ENCODE measurements around the gene NEB. TPM values are rescaled to one million over a fixed set of nuclear protein-coding genes. Genes with fewer than 3 reads are reported as not detected.
"Not testable (repeated sequence)": the region's sequence is repeated elsewhere in the genome, so short reads cannot be mapped to it uniquely, and the experiment has no call there.

Gene NEB
- total and polyA plus RNA-seq, 4 donors: 2.4 to 8.5 (median 7.1) TPM

DNA sequence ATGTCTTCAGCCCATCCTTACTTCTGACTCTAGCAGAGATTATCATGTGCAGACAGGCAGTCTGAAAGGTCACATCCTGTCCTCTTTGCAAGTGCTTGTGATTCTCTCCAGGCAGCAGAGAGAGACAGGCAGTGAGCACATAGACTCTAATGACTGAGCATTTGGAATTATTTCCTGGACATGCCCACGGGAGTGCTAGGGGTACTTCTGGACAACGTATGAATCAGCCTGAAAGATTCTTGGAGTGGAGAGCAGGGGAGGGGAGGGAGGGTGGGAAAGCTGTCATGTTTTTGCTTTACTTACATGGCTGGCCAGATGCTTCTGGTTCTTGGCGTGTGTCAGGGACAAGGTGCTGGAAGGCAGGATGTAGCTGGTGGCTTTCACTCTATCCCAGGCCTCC, 174.0 kb downstream of the NEB start:
- Histone ChIP-seq H3K9me3 (ENCODE audit: control insufficient read depth, insufficient read depth, low read length) (no peaks in the 10 kb centered on the region), H3K27me3 (ENCODE audit: control insufficient read depth, insufficient read depth, low read length) (no peaks in the 10 kb centered on the region), H3K4me1 (ENCODE audit: control insufficient read depth, insufficient read depth, low read length) (no peaks in the 10 kb centered on the region), H3K27ac (ENCODE audit: low read depth, low read length) (no peak overlapping the region), H3K36me3 (ENCODE audit: control insufficient read depth, insufficient read depth, low read length) (no peaks in the 10 kb centered on the region), H3K4me3 (ENCODE audit: low read depth, low read length) (no peak overlapping the region)
- DNase-seq (ENCODE audit: low read depth in 4 of 6, low spot score in 6 of 6): peak in 2 of 6 donors; percentile 8 to 57
- 35% methylated on average over 3 of the region's 3 CpGs for WGBS (ENCODE audit: insufficient coverage)

DNA sequence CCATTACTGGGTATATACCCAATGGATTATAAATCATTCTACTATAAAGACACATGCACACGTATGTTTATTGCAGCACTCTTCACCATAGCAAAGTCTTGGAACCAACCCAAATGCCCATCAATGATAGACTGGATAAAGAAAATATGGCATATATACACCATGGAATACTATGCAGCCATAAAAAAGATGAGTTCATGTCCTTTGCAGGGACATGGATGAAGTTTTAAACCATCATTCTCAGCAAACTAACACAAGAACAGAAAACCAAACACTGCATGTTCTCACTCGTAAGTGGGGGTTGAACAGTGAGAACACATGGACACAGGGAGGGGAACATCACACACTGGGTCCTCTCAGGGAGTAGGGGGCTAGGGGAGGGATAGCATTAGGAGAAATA, 174.8 kb downstream of the NEB start:
- WGBS (ENCODE audit: insufficient coverage): no CpG with 5 or more reads among the region's 2 CpGs
- H3K27me3 ChIP-seq (ENCODE audit: control insufficient read depth, insufficient read depth, low read length); H3K27ac ChIP-seq (ENCODE audit: low read depth, low read length): not testable (repeated sequence)

DNA sequence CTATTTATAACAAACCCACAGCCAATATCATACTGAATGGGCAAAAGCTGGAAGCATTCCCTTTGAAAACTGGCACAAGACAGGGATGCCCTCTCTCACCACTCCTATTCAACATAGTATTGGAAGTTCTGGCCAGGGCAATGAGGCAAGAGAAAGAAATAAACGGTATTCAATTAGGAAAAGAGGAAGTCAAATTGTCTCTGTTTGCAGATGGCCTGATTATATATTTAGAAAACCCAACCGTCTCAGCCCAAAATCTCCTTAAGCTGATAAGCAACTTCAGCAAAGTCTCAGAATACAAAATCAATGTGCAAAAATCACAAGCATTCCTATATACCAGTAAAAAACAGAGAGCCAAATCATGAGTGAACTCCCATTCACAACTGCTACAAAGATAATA, 176.4 kb downstream of the NEB start:
- H3K36me3 ChIP-seq (ENCODE audit: control insufficient read depth, insufficient read depth, low read length); H3K27me3 ChIP-seq (ENCODE audit: control insufficient read depth, insufficient read depth, low read length); DNase-seq (ENCODE audit: low read depth in 4 of 6, low spot score in 6 of 6); H3K27ac ChIP-seq (ENCODE audit: low read depth, low read length); H3K9me3 ChIP-seq (ENCODE audit: control insufficient read depth, insufficient read depth, low read length); H3K4me3 ChIP-seq (ENCODE audit: low read depth, low read length); H3K4me1 ChIP-seq (ENCODE audit: control insufficient read depth, insufficient read depth, low read length): not testable (repeated sequence)
- no CpG with 5 or more reads among the region's 2 CpGs for WGBS (ENCODE audit: insufficient coverage)

More for the DNA sequence above, 174.8 kb downstream of the NEB start:
- H3K36me3 ChIP-seq (ENCODE audit: control insufficient read depth, insufficient read depth, low read length); H3K4me1 ChIP-seq (ENCODE audit: control insufficient read depth, insufficient read depth, low read length); H3K9me3 ChIP-seq (ENCODE audit: control insufficient read depth, insufficient read depth, low read length); H3K4me3 ChIP-seq (ENCODE audit: low read depth, low read length); DNase-seq (ENCODE audit: low read depth in 4 of 6, low spot score in 6 of 6): not testable (repeated sequence)

DNA sequence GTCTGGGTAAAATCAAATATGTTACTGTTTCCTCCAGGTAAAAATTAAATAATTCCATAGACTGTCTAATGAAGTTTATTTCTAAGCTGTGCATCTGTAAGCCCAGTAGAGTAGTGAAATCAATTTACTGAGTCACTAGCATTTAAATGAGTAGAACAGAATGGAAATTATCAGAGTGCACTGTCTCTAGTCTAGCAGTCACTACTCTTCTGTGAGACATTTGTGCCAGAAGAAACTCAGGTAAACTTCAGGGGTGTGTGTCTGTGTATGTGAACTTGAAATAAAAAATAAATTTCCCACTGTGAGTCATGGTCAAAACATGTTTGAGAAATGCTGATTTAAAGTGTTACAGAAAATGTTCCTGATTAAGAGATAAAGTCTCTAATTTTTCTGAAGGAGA, 178.2 kb downstream of the NEB start:
- DNase-seq (ENCODE audit: low read depth in 4 of 6, low spot score in 6 of 6): no peak
- Histone ChIP-seq H3K9me3 (ENCODE audit: control insufficient read depth, insufficient read depth, low read length) (no peaks in the 10 kb centered on the region), H3K36me3 (ENCODE audit: control insufficient read depth, insufficient read depth, low read length) (no peaks in the 10 kb centered on the region), H3K4me1 (ENCODE audit: control insufficient read depth, insufficient read depth, low read length) (no peaks in the 10 kb centered on the region), H3K27ac (ENCODE audit: low read depth, low read length) (no peak overlapping the region), H3K4me3 (ENCODE audit: low read depth, low read length) (no peak overlapping the region), H3K27me3 (ENCODE audit: control insufficient read depth, insufficient read depth, low read length) (no peaks in the 10 kb centered on the region)

DNA sequence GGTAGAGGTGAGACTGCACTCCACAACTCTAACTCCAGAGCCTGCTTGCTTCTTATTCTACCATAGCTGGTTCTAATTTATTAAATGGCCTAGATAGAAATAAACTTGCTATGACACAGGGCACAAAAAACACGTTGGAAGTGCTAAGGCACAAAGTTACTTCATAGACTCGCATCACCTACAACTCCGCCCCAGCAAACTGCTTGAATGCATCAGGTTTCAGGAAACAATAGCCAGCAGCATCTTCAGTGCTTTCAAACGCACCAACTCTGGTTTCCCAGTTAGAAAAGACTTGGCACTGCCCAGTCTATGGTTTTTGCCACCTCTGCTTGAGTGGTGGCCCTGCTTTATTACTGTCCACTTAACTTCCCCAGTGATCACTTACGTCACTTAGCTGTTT, 182.0 kb downstream of the NEB start:
- Histone ChIP-seq H3K27ac (ENCODE audit: low read depth, low read length) (no peak overlapping the region), H3K36me3 (ENCODE audit: control insufficient read depth, insufficient read depth, low read length) (no peaks in the 10 kb centered on the region), H3K9me3 (ENCODE audit: control insufficient read depth, insufficient read depth, low read length) (no peaks in the 10 kb centered on the region), H3K4me3 (ENCODE audit: low read depth, low read length) (no peak overlapping the region), H3K4me1 (ENCODE audit: control insufficient read depth, insufficient read depth, low read length) (no peaks in the 10 kb centered on the region), H3K27me3 (ENCODE audit: control insufficient read depth, insufficient read depth, low read length) (no peaks in the 10 kb centered on the region)
- WGBS (ENCODE audit: insufficient coverage): 79% methylated on average over 5 of the region's 5 CpGs
- no peak for DNase-seq (ENCODE audit: low read depth in 4 of 6, low spot score in 6 of 6)

DNA sequence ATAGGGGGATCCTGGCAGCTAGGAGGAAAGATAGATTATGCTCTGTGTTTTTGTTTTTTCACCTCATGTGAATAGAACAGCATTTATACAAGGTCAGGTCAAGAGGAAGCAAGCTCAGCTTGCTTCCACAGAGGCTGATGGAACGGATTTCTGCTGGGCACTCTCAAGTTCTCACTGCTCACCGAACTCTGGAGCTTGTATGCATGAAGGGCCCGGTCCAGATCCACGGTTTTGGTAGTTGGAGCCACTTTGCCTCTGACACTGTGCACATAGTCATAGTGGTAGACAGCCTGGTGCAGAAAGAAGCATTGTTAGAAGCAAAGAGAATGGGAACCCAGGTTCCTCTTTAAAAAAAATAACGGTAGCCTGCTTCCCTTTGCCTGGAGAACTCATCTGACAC, 182.7 kb downstream of the NEB start:
- WGBS (ENCODE audit: insufficient coverage): 71% methylated on average over 4 of the region's 5 CpGs
- no peak for DNase-seq (ENCODE audit: low read depth in 4 of 6, low spot score in 6 of 6)
- Histone ChIP-seq H3K9me3 (ENCODE audit: control insufficient read depth, insufficient read depth, low read length) (no peaks in the 10 kb centered on the region), H3K27me3 (ENCODE audit: control insufficient read depth, insufficient read depth, low read length) (no peaks in the 10 kb centered on the region), H3K27ac (ENCODE audit: low read depth, low read length) (no peak overlapping the region), H3K4me1 (ENCODE audit: control insufficient read depth, insufficient read depth, low read length) (no peaks in the 10 kb centered on the region), H3K36me3 (ENCODE audit: control insufficient read depth, insufficient read depth, low read length) (no peaks in the 10 kb centered on the region), H3K4me3 (ENCODE audit: low read depth, low read length) (no peak overlapping the region)

DNA sequence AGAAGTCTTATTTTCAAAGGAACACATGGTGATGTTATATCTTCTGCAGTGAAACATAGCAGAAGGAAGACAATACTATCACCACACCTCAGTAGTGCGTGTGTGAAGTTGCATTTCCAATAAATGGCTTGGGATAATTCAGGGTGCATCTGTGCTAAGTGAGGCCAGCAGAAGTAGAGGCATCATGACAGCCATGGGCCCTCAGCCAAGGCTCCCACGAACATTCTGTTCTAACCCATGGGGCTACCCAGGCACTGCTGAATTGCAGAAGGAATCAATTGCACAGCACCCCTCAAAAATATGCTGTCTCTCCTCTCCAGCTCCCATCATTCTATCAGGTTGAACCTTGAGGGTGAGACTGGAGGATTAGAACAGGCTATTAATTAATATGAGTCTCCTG, 185.1 kb downstream of the NEB start:
- 88% methylated on average over 1 of the region's 2 CpGs for WGBS (ENCODE audit: insufficient coverage)
- H3K27me3 ChIP-seq (ENCODE audit: control insufficient read depth, insufficient read depth, low read length): no peaks in the 10 kb centered on the region
- no peak for DNase-seq (ENCODE audit: low read depth in 4 of 6, low spot score in 6 of 6)
- no peak overlapping the region for H3K27ac ChIP-seq (ENCODE audit: low read depth, low read length)
- H3K9me3 ChIP-seq (ENCODE audit: control insufficient read depth, insufficient read depth, low read length): no peaks in the 10 kb centered on the region
- H3K4me1 ChIP-seq (ENCODE audit: control insufficient read depth, insufficient read depth, low read length): no peaks in the 10 kb centered on the region
- no peak overlapping the region for H3K4me3 ChIP-seq (ENCODE audit: low read depth, low read length)
- H3K36me3 ChIP-seq (ENCODE audit: control insufficient read depth, insufficient read depth, low read length): no peaks in the 10 kb centered on the region

DNA sequence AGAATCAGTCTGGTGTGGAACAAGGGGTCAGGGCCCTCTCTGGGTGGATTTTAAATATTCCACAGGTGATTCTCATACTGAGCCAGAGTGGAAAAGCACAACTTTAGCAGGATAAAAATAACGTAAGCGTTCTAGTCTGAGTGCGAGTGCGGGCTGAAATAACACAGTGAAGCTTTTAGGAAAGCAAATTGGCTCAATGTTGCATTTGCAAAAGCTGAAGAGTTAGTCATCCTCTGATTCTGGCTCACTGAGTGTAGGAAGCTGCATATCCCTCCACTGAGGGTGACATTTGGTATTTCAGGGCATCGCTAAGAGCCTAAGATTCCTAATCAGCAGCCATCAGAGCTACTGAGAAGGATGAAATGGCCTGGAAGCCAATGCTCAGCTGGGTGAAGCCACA, 189.8 kb downstream of the NEB start:
- H3K27me3 ChIP-seq (ENCODE audit: control insufficient read depth, insufficient read depth, low read length): no peaks in the 10 kb centered on the region
- H3K9me3 ChIP-seq (ENCODE audit: control insufficient read depth, insufficient read depth, low read length): no peaks in the 10 kb centered on the region
- DNase-seq (ENCODE audit: low read depth in 4 of 6, low spot score in 6 of 6): peak in 2 of 6 donors; percentile 4 to 8
- H3K4me1 ChIP-seq (ENCODE audit: control insufficient read depth, insufficient read depth, low read length): no peaks in the 10 kb centered on the region
- H3K36me3 ChIP-seq (ENCODE audit: control insufficient read depth, insufficient read depth, low read length): no peaks in the 10 kb centered on the region
- no peak overlapping the region for H3K4me3 ChIP-seq (ENCODE audit: low read depth, low read length)
- no peak overlapping the region for H3K27ac ChIP-seq (ENCODE audit: low read depth, low read length)
- 92% methylated on average over 5 of the region's 5 CpGs for WGBS (ENCODE audit: insufficient coverage)

DNA sequence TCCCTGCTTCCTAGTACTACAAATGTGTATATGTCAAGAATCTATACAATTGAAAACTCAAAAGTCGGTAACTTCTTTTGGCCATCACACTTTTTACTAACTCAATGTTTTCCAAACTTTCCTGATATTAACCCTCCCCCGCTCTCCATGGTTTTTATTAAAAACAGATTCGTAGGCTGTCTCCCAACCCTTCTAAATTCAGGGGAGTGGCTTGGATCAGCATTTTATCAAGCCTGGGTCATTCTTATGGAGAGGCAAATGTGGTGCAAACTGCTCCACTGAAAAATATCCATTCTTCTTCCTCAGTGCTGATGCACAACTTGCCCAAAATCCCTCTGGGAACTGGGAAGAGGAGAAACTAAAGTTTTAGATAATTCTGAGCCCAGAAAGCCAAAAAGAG, 190.4 kb downstream of the NEB start:
- no peak overlapping the region for H3K4me3 ChIP-seq (ENCODE audit: low read depth, low read length)
- no peaks in the 10 kb centered on the region for H3K36me3 ChIP-seq (ENCODE audit: control insufficient read depth, insufficient read depth, low read length)
- no peak for DNase-seq (ENCODE audit: low read depth in 4 of 6, low spot score in 6 of 6)
- H3K27ac ChIP-seq (ENCODE audit: low read depth, low read length): no peak overlapping the region
- no peaks in the 10 kb centered on the region for H3K9me3 ChIP-seq (ENCODE audit: control insufficient read depth, insufficient read depth, low read length)
- no peaks in the 10 kb centered on the region for H3K27me3 ChIP-seq (ENCODE audit: control insufficient read depth, insufficient read depth, low read length)
- WGBS (ENCODE audit: insufficient coverage): no CpG with 5 or more reads among the region's 3 CpGs
- H3K4me1 ChIP-seq (ENCODE audit: control insufficient read depth, insufficient read depth, low read length): no peaks in the 10 kb centered on the region

DNA sequence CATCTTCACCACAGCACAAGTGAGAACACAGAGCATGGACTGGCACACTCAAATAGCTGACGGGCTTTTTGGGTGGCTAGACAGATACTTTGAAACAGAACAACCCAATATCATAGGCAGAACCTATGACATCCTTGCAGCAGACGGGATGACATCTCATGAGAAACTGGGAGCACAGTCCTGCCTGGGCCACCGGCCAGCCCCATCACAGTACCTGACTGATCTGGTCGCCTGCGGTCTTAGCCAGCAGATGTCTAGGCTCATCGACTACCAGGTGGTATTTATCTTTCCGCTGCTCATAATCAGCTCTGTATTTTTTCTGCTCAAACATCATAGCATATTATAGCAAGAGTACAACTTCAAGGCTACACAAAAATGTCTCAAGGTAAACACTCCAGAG, 200.3 kb downstream of the NEB start:
- DNase-seq (ENCODE audit: low read depth in 4 of 6, low spot score in 6 of 6): no peak
- H3K36me3 ChIP-seq (ENCODE audit: control insufficient read depth, insufficient read depth, low read length): no peaks in the 10 kb centered on the region
- no peak overlapping the region for H3K4me3 ChIP-seq (ENCODE audit: low read depth, low read length)
- 98% methylated on average over 7 of the region's 7 CpGs for WGBS (ENCODE audit: insufficient coverage)
- H3K9me3 ChIP-seq (ENCODE audit: control insufficient read depth, insufficient read depth, low read length): no peaks in the 10 kb centered on the region
- no peak overlapping the region for H3K27ac ChIP-seq (ENCODE audit: low read depth, low read length)
- no peaks in the 10 kb centered on the region for H3K27me3 ChIP-seq (ENCODE audit: control insufficient read depth, insufficient read depth, low read length)
- no peaks in the 10 kb centered on the region for H3K4me1 ChIP-seq (ENCODE audit: control insufficient read depth, insufficient read depth, low read length)
